ENCODE data around the gene GNAI2.

GRCh38 chr3:50241713-50242380 is 5.8 kb downstream of the GNAI2 start:
- TF ChIP-seq, protein P1, sequence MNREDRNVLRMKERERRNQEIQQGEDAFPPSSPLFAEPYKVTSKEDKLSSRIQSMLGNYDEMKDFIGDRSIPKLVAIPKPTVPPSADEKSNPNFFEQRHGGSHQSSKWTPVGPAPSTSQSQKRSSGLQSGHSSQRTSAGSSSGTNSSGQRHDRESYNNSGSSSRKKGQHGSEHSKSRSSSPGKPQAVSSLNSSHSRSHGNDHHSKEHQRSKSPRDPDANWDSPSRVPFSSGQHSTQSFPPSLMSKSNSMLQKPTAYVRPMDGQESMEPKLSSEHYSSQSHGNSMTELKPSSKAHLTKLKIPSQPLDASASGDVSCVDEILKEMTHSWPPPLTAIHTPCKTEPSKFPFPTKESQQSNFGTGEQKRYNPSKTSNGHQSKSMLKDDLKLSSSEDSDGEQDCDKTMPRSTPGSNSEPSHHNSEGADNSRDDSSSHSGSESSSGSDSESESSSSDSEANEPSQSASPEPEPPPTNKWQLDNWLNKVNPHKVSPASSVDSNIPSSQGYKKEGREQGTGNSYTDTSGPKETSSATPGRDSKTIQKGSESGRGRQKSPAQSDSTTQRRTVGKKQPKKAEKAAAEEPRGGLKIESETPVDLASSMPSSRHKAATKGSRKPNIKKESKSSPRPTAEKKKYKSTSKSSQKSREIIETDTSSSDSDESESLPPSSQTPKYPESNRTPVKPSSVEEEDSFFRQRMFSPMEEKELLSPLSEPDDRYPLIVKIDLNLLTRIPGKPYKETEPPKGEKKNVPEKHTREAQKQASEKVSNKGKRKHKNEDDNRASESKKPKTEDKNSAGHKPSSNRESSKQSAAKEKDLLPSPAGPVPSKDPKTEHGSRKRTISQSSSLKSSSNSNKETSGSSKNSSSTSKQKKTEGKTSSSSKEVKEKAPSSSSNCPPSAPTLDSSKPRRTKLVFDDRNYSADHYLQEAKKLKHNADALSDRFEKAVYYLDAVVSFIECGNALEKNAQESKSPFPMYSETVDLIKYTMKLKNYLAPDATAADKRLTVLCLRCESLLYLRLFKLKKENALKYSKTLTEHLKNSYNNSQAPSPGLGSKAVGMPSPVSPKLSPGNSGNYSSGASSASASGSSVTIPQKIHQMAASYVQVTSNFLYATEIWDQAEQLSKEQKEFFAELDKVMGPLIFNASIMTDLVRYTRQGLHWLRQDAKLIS (CRISPR knock-in tag; IDR thresholded peaks at IDR 0.05; ENCODE audit: borderline replicate concordance): no peak
- TF ChIP-seq, protein P2, sequence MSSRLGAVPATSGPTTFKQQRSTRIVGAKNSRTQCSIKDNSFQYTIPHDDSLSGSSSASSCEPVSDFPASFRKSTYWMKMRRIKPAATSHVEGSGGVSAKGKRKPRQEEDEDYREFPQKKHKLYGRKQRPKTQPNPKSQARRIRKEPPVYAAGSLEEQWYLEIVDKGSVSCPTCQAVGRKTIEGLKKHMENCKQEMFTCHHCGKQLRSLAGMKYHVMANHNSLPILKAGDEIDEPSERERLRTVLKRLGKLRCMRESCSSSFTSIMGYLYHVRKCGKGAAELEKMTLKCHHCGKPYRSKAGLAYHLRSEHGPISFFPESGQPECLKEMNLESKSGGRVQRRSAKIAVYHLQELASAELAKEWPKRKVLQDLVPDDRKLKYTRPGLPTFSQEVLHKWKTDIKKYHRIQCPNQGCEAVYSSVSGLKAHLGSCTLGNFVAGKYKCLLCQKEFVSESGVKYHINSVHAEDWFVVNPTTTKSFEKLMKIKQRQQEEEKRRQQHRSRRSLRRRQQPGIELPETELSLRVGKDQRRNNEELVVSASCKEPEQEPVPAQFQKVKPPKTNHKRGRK (CRISPR knock-in tag; IDR thresholded peaks at IDR 0.05; ENCODE audit: borderline replicate concordance): no peak
- TF ChIP-seq, protein P3, sequence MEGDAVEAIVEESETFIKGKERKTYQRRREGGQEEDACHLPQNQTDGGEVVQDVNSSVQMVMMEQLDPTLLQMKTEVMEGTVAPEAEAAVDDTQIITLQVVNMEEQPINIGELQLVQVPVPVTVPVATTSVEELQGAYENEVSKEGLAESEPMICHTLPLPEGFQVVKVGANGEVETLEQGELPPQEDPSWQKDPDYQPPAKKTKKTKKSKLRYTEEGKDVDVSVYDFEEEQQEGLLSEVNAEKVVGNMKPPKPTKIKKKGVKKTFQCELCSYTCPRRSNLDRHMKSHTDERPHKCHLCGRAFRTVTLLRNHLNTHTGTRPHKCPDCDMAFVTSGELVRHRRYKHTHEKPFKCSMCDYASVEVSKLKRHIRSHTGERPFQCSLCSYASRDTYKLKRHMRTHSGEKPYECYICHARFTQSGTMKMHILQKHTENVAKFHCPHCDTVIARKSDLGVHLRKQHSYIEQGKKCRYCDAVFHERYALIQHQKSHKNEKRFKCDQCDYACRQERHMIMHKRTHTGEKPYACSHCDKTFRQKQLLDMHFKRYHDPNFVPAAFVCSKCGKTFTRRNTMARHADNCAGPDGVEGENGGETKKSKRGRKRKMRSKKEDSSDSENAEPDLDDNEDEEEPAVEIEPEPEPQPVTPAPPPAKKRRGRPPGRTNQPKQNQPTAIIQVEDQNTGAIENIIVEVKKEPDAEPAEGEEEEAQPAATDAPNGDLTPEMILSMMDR (IDR thresholded peaks at IDR 0.05): no peak
- TF ChIP-seq IRF1 (CRISPR knock-in tag; IDR thresholded peaks at IDR 0.05): no peak
- TF ChIP-seq HMGXB4 (CRISPR knock-in tag; IDR thresholded peaks at IDR 0.05): no peak
- no peak for TF ChIP-seq ZNF121 (CRISPR knock-in tag; IDR thresholded peaks at IDR 0.05)
- TF ChIP-seq ATF3 (CRISPR knock-in tag; conservative IDR thresholded peaks at IDR 0.05): no peak

All from WTC11 (cell line).